HEK293 (cell line): ENCODE results near the gene CAMTA2.
A peak's percentile ranks its signal among the peaks of the same experiment; 100 is the strongest.

Experiments
- CTCF ChIA-PET: fragments of 350-600 bp; formaldehyde crosslinking; extraction: SDS; loops from one replicate; lab custom pipeline; 2021; ENCODE audit warnings: antibody characterized with exemption; lab: Yijun Ruan, JAX
- POLR2A ChIA-PET: fragments of 300-600 bp; formaldehyde crosslinking; extraction: SDS; loops from one replicate; lab custom pipeline; 2020; ENCODE audit warnings: antibody characterized with exemption, inconsistent platforms; lab: Yijun Ruan, JAX
- H3K27ac ChIP-seq: fragments of 200-500 bp; sonication (Bioruptor generic); 2 replicates; pipeline ENCODE4 v1.5.1; 2014; ENCODE audit warnings: low read depth, low read length, control low read depth, inconsistent platforms; ENCODE audit errors: extremely low read depth
- H3K36me3 ChIP-seq, 2 experiments: fragments of 200-500 bp in 1 of 2; sonication (Bioruptor generic) in 1 of 2; 1 replicate in 1 of 2; 2 replicates in 1 of 2; pipeline ENCODE4 v1.5.1; 2014 to 2017; ENCODE audit warnings: inconsistent platforms in 2 of 2, low read length in 2 of 2; ENCODE audit not compliant: control insufficient read depth in 2 of 2, insufficient read depth in 1 of 2
- H3K4me1 ChIP-seq: fragments of 200-500 bp; sonication (Bioruptor generic); 2 replicates; pipeline ENCODE4 v1.5.1; 2014; ENCODE audit warnings: mild to moderate bottlenecking, low read length, inconsistent platforms; ENCODE audit not compliant: control insufficient read depth, insufficient read depth
- H3K4me3 ChIP-seq: 2 replicates; pipeline ENCODE4 v1.5.1; 2011; ENCODE audit warnings: low read depth, mild to moderate bottlenecking, control low read depth, low read length, moderate library complexity
- H3K9me3 ChIP-seq: fragments of 200-500 bp; sonication (Bioruptor generic); 2 replicates; pipeline ENCODE4 v1.5.1; 2014; ENCODE audit warnings: low read depth, low read length, inconsistent platforms; ENCODE audit not compliant: control insufficient read depth, insufficient read depth
- ATF2 ChIP-seq: fragments of 450-650 bp; formaldehyde crosslinking; IDR thresholded peaks from 2 replicates; pipeline ENCODE4 v1.5.1; 2016; ENCODE audit warnings: missing biosample characterization, missing genetic modification characterization, low read depth
- BCL11A ChIP-seq: fragments of 450-650 bp; formaldehyde crosslinking; IDR thresholded peaks from 2 replicates; pipeline ENCODE4 v1.5.1; 2016; ENCODE audit warnings: low read depth, missing biosample characterization, missing genetic modification characterization
- CTCF ChIP-seq: fragments of 450-650 bp; formaldehyde crosslinking; IDR thresholded peaks from 2 replicates; pipeline ENCODE4 v1.5.1; 2016; ENCODE audit warnings: missing biosample characterization, missing genetic modification characterization
- KLF17 ChIP-seq: fragments of 450-650 bp; formaldehyde crosslinking; IDR thresholded peaks from 2 replicates; pipeline ENCODE4 v1.5.1; 2016; ENCODE audit warnings: missing biosample characterization, missing genetic modification characterization
- PRDM10 ChIP-seq: fragments of 450-650 bp; formaldehyde crosslinking; IDR thresholded peaks from 2 replicates; pipeline ENCODE4 v1.5.1; 2016; ENCODE audit warnings: missing biosample characterization, missing genetic modification characterization
- SCRT1 ChIP-seq: fragments of 450-650 bp; formaldehyde crosslinking; IDR thresholded peaks from 2 replicates; pipeline ENCODE4 v1.5.1; 2016; ENCODE audit warnings: missing biosample characterization, missing genetic modification characterization, borderline replicate concordance
- SP3 ChIP-seq: fragments of 450-650 bp; formaldehyde crosslinking; IDR thresholded peaks from 2 replicates; pipeline ENCODE4 v1.5.1; 2016; ENCODE audit warnings: missing biosample characterization, missing genetic modification characterization
- ZBTB17 ChIP-seq: fragments of 450-650 bp; formaldehyde crosslinking; IDR thresholded peaks from 2 replicates; pipeline ENCODE4 v1.5.1; 2016; ENCODE audit warnings: missing biosample characterization, missing genetic modification characterization
- ZBTB21 ChIP-seq: fragments of 450-650 bp; formaldehyde crosslinking; IDR thresholded peaks from 2 replicates; pipeline ENCODE4 v1.5.1; 2017; ENCODE audit warnings: missing biosample characterization, missing genetic modification characterization
- ZBTB8A ChIP-seq: fragments of 450-650 bp; formaldehyde crosslinking; IDR thresholded peaks from 2 replicates; pipeline ENCODE4 v1.5.1; 2016; ENCODE audit warnings: missing biosample characterization, missing genetic modification characterization
- ZEB2 ChIP-seq: fragments of 450-650 bp; formaldehyde crosslinking; IDR thresholded peaks from 2 replicates; pipeline ENCODE4 v1.5.1; 2016; ENCODE audit warnings: missing biosample characterization, missing genetic modification characterization
- ZNF404 ChIP-seq: fragments of 450-650 bp; formaldehyde crosslinking; IDR thresholded peaks from 2 replicates; pipeline ENCODE4 v1.5.1; 2017; ENCODE audit warnings: missing biosample characterization, missing genetic modification characterization
- ZNF530 ChIP-seq: fragments of 450-650 bp; formaldehyde crosslinking; IDR thresholded peaks from 2 replicates; pipeline ENCODE4 v1.5.1; 2016; ENCODE audit warnings: low read depth, missing biosample characterization, missing genetic modification characterization
- ZNF548 ChIP-seq: fragments of 450-650 bp; formaldehyde crosslinking; IDR thresholded peaks from 2 replicates; pipeline ENCODE4 v1.5.1; 2016; ENCODE audit warnings: missing biosample characterization, missing genetic modification characterization
- ZNF555 ChIP-seq: fragments of 450-650 bp; formaldehyde crosslinking; conservative IDR thresholded peaks from 2 replicates; pipeline ENCODE4 v1.5.1; 2017; ENCODE audit warnings: missing biosample characterization, mild to moderate bottlenecking, missing genetic modification characterization, inconsistent platforms
- ZNF596 ChIP-seq: fragments of 450-650 bp; IDR thresholded peaks from 2 replicates; pipeline ENCODE4 v1.5.0; 2018; ENCODE audit warnings: missing biosample characterization, mild to moderate bottlenecking, missing genetic modification characterization, moderate library complexity
- ZNF658 ChIP-seq: fragments of 450-650 bp; formaldehyde crosslinking; IDR thresholded peaks from 2 replicates; pipeline ENCODE4; 2016; ENCODE audit warnings: missing biosample characterization, missing genetic modification characterization
- ZNF692 ChIP-seq: fragments of 450-650 bp; formaldehyde crosslinking; IDR thresholded peaks from 2 replicates; pipeline ENCODE4 v1.5.1; 2016; ENCODE audit warnings: missing biosample characterization, missing genetic modification characterization
- ZNF701 ChIP-seq: fragments of 450-650 bp; formaldehyde crosslinking; IDR thresholded peaks from 2 replicates; pipeline ENCODE4 v1.5.1; 2016; ENCODE audit warnings: missing biosample characterization, missing genetic modification characterization
- ZNF707 ChIP-seq: fragments of 450-650 bp; formaldehyde crosslinking; IDR thresholded peaks from 2 replicates; pipeline ENCODE4 v1.5.1; 2016; ENCODE audit warnings: missing biosample characterization, missing genetic modification characterization

CAMTA2 gene

GRCh38 chr17:5022171-5022711, 34.8 kb upstream of the CAMTA2 start (continued):
- TF ChIP-seq ZNF658 (tag by site-specific recombination) = no peak
- TF ChIP-seq ZNF596 (tag by site-specific recombination) = no peak
- no peak for TF ChIP-seq ZBTB21 (tag by site-specific recombination)

- TF ChIP-seq ZNF404 (no peak), BCL11A (tag by site-specific recombination) (no peak)
- Histone ChIP-seq H3K4me3 (no peak overlapping the region), H3K9me3 (no peaks in the 10 kb centered on the region), H3K4me1 (no peaks in the 10 kb centered on the region), H3K36me3 (peaks cover 22 to 64% of the 10 kb centered on the region in 2 experiments), H3K27ac (no peak overlapping the region)
- ChIA-PET CTCF (interaction anchor here (0.6 kb wide), 1 partner anchor 97 kb away, joined by 3 read pairs; no protein-coding TSS in a partner anchor), POLR2A (no interaction called here)
Observed at GRCh38 chr17:5020502-5021023, 33.1 kb upstream of the CAMTA2 start.

- no peak for TF ChIP-seq ZBTB21 (tag by site-specific recombination)
- 0 out of 2 replicates have a peak, but pooled peaks have one; percentile 29 for TF ChIP-seq ZBTB17 (tag by site-specific recombination)
- no peak for TF ChIP-seq ZNF548
- TF ChIP-seq KLF17 (tag by site-specific recombination) = no peak
- TF ChIP-seq SP3 (tag by site-specific recombination) = no peak
- TF ChIP-seq ZNF707 (tag by site-specific recombination) = no peak
- TF ChIP-seq ZNF701 (tag by site-specific recombination) = no peak
- TF ChIP-seq ZNF555 (tag by site-specific recombination) = no peak
- TF ChIP-seq CTCF (tag by site-specific recombination) = peak; percentile 35; the same call in 1 of the 2 replicates
- TF ChIP-seq SCRT1 (tag by site-specific recombination) = no peak
- no peak for TF ChIP-seq ZEB2
- no peak for TF ChIP-seq ZNF530 (tag by site-specific recombination)
- peak; percentile 90 for TF ChIP-seq PRDM10 (tag by site-specific recombination)
- TF ChIP-seq ZBTB8A (tag by site-specific recombination) = no peak
- no peak for TF ChIP-seq ZNF692
- TF ChIP-seq ATF2 (tag by site-specific recombination) = no peak
- TF ChIP-seq, all 188 proteins: peak for 3
- no peaks in the 10 kb centered on the region for H3K9me3 ChIP-seq
- CTCF ChIA-PET = interaction anchor here (0.5 to 1.1 kb wide), 3 partner anchors 29 to 139 kb away, joined by 3 read pairs; no protein-coding TSS in a partner anchor
- no peak overlapping the region for H3K27ac ChIP-seq
- no peaks in the 10 kb centered on the region for H3K4me1 ChIP-seq
- POLR2A ChIA-PET = no interaction called here
- H3K4me3 ChIP-seq = no peak overlapping the region
- peaks cover 28 to 72% of the 10 kb centered on the region in 2 experiments for H3K36me3 ChIP-seq
Observed at GRCh38 chr17:5019475-5019956, 32.0 kb upstream of the CAMTA2 start.
